ENCODE measurements around the gene SYNPO2L. TPM values are rescaled to one million over a fixed set of nuclear protein-coding genes. Genes with fewer than 3 reads are reported as not detected.

Gene SYNPO2L
- total and polyA plus RNA-seq, 2 donors (not counting 1 experiment from before 2014, with no cell fraction given): under 0.01 to 0.27 TPM

DNA sequence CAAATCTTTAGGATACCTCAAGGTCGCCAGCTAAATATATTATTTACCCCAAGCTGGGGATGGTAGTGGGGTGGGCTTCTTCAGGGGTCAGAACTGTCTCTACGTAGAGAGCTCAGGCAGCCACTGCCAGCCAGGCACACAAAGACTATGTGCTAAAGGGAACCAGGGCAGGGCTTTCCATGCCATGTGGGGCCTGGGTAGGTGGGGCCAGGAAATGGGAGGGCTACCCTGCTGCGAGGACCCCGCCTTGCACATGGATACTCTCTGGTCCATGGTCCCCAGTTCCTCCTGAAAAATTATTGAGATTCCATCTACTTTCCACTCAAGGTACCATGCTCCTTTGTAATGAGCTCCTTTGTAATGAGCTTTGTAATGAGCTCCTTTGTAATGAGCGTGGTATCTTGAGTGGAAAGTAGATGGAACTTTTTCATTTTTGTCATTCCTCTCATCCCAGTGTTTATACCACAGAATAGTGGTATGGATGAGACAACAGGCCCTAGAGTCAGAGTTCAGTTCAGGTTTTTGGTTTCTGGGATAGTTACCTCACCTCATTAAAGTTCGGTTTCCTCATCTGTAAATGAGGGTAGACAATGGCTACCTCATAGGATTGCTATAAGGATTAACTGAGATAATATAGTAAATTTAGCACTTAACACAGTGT, 5.8 kb downstream of the SYNPO2L start:
- H3K4me2 ChIP-seq (ENCODE audit: extremely low read depth, insufficient read depth, low read length): no peak overlapping the region

DNA sequence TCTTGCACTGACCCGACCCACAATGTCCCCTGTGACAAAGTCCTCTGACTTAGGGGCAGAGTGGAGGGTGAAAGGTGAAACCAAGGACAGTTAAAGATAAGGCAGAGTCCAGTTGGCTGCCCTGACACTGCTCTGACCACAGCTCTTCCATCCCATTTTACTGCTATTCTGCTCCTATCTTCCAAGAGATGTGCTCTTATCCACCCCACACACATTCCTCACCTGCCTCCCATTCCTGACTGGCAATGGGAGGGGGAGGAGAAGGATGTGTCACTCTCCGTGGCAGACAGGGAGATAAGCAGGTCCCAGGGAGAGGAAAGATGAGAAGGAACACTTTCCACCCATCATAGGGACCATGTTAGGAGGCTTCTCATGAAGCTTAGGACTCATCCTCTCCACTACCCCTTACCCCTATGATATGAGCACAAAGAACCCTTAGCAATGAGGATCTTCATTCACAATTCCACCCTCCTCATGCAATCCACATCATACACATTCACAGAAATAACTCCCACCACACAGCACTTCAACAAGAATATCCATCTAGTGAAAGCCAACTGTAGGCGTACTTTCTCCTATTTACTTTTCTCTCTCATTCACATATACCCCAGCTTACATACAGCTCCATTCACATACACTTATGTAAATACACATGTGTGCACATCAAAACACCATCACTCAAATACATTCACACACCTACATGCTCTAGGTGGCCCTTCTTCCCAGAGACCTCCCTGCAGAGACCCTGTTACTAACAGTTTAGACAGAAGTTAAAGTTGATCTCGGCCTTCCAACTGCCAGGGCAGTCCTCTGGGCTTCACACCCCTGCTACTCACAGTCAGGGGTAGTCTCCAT, 6.6 kb downstream of the SYNPO2L start:
- H3K9ac ChIP-seq (ENCODE audit: insufficient read depth, low read length): no peak overlapping the region
- no peaks in the 10 kb centered on the region for H3K36me3 ChIP-seq (ENCODE audit: control insufficient read depth, insufficient read depth, low read length)
- no peaks in the 10 kb centered on the region for H3K27me3 ChIP-seq (ENCODE audit: control insufficient read depth, insufficient read depth, low read length)
- H3K4me1 ChIP-seq (ENCODE audit: control insufficient read depth, extremely low read depth, insufficient read depth, low read length): peaks cover 15% of the 10 kb centered on the region
- peak in 1 of 2 donors; percentile 58 for DNase-seq (ENCODE audit: low read depth in 2 of 2)
- no peaks in the 10 kb centered on the region for H4K20me1 ChIP-seq (ENCODE audit: control insufficient read depth, extremely low read depth, insufficient read depth, low read length)
- TF ChIP-seq EZH2 (IDR thresholded peaks at IDR 0.05; ENCODE audit: low read length, missing control alignments): no peak
- no peak overlapping the region for H3K4me2 ChIP-seq (ENCODE audit: extremely low read depth, insufficient read depth, low read length)
- H3K9me3 ChIP-seq (ENCODE audit: control insufficient read depth, insufficient read depth, low read depth, low read length): no peaks in the 10 kb centered on the region
- H2AFZ ChIP-seq (ENCODE audit: low read length): no peak overlapping the region
- H3K27ac ChIP-seq (ENCODE audit: insufficient read depth, low read length): peak overlapping the region; percentile 7
- no peaks in the 10 kb centered on the region for H3K79me2 ChIP-seq (ENCODE audit: control insufficient read depth, insufficient read depth, low read length)
- no peak overlapping the region for H3K4me3 ChIP-seq (replicated peaks in 1 of 4; ENCODE audit: control extremely low read depth in 1 of 4, insufficient read depth in 1 of 4, low read depth in 3 of 4, low read length in 4 of 4)

More for the DNA sequence above, 5.8 kb downstream of the SYNPO2L start:
- Histone ChIP-seq H3K36me3 (ENCODE audit: control insufficient read depth, insufficient read depth, low read length) (no peaks in the 10 kb centered on the region), H3K27ac (ENCODE audit: insufficient read depth, low read length) (peak overlapping the region; percentile 7), H4K20me1 (ENCODE audit: control insufficient read depth, extremely low read depth, insufficient read depth, low read length) (no peaks in the 10 kb centered on the region), H3K9ac (ENCODE audit: insufficient read depth, low read length) (no peak overlapping the region), H2AFZ (ENCODE audit: low read length) (no peak overlapping the region), H3K27me3 (ENCODE audit: control insufficient read depth, insufficient read depth, low read length) (no peaks in the 10 kb centered on the region), H3K9me3 (ENCODE audit: control insufficient read depth, insufficient read depth, low read depth, low read length) (no peaks in the 10 kb centered on the region), H3K4me1 (ENCODE audit: control insufficient read depth, extremely low read depth, insufficient read depth, low read length) (peaks cover 15% of the 10 kb centered on the region), H3K79me2 (ENCODE audit: control insufficient read depth, insufficient read depth, low read length) (no peaks in the 10 kb centered on the region), H3K4me3 (replicated peaks in 1 of 4; ENCODE audit: control extremely low read depth in 1 of 4, insufficient read depth in 1 of 4, low read depth in 3 of 4, low read length in 4 of 4) (no peak overlapping the region)
- no peak for TF ChIP-seq EZH2 (IDR thresholded peaks at IDR 0.05; ENCODE audit: low read length, missing control alignments)
- TF ChIP-seq, protein P1, sequence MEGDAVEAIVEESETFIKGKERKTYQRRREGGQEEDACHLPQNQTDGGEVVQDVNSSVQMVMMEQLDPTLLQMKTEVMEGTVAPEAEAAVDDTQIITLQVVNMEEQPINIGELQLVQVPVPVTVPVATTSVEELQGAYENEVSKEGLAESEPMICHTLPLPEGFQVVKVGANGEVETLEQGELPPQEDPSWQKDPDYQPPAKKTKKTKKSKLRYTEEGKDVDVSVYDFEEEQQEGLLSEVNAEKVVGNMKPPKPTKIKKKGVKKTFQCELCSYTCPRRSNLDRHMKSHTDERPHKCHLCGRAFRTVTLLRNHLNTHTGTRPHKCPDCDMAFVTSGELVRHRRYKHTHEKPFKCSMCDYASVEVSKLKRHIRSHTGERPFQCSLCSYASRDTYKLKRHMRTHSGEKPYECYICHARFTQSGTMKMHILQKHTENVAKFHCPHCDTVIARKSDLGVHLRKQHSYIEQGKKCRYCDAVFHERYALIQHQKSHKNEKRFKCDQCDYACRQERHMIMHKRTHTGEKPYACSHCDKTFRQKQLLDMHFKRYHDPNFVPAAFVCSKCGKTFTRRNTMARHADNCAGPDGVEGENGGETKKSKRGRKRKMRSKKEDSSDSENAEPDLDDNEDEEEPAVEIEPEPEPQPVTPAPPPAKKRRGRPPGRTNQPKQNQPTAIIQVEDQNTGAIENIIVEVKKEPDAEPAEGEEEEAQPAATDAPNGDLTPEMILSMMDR (conservative IDR thresholded peaks at IDR 0.05 in 1 of 2, IDR thresholded peaks at IDR 0.05 in 1 of 2; ENCODE audit: low read depth in 1 of 2, low read length in 2 of 2): no peak
- peak in 1 of 2 donors; percentile 71 for DNase-seq (ENCODE audit: low read depth in 2 of 2)

DNA sequence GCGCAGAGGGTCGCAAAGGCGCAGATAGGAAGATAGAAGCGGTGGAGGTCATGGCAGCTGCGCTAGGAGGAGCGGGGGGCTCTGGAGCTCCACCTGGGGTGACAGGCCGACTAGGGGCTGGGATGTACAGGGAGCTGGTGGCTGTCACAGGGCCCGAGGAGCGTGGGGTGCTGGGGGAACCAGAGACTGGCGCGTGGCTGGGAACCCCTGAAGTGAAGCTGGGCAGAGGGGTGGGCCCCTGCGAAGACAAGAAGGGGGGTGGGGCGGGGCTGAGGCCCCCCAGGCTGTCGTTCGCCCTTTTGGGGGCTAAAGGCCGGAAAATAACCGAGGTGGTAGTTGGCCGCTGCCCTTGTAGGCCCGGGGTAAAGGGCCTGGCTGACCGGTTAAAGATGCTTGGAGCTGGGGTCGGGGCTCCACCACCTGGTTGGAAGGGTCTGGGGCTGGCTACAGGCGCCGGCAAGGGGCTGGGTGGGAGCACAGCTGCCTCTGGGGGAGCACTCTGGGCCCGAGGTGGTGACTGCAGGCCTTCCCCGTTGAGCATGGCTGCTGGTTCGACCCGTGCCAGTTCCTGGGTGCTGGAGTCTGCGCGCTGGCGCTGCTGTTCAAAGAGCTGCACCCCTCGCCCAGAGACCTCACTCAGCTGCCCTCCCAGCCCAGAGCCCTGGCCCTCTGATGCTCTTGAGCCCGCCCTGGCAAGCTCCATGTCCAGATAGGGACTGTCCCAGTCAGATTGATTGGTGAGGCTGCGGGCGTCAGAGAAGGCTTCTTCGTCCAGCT, 7.8 kb downstream of the SYNPO2L start:
- Histone ChIP-seq H3K4me1 (ENCODE audit: control insufficient read depth, extremely low read depth, insufficient read depth, low read length) (peaks cover 15% of the 10 kb centered on the region), H4K20me1 (ENCODE audit: control insufficient read depth, extremely low read depth, insufficient read depth, low read length) (no peaks in the 10 kb centered on the region), H3K9me3 (ENCODE audit: control insufficient read depth, insufficient read depth, low read depth, low read length) (no peaks in the 10 kb centered on the region), H2AFZ (ENCODE audit: low read length) (peak overlapping the region; percentile 69), H3K4me2 (ENCODE audit: extremely low read depth, insufficient read depth, low read length) (peak overlapping the region; percentile 60), H3K36me3 (ENCODE audit: control insufficient read depth, insufficient read depth, low read length) (no peaks in the 10 kb centered on the region), H3K27me3 (ENCODE audit: control insufficient read depth, insufficient read depth, low read length) (no peaks in the 10 kb centered on the region), H3K4me3 (replicated peaks in 1 of 4; ENCODE audit: control extremely low read depth in 1 of 4, insufficient read depth in 1 of 4, low read depth in 3 of 4, low read length in 4 of 4) (peak overlapping the region in 3 of 4 experiments; percentile 13 to 65 (median 62)), H3K9ac (ENCODE audit: insufficient read depth, low read length) (peak overlapping the region; percentile 59), H3K79me2 (ENCODE audit: control insufficient read depth, insufficient read depth, low read length) (no peaks in the 10 kb centered on the region), H3K27ac (ENCODE audit: insufficient read depth, low read length) (no peak overlapping the region)
- TF ChIP-seq, protein P1 (conservative IDR thresholded peaks at IDR 0.05 in 1 of 2, IDR thresholded peaks at IDR 0.05 in 1 of 2; ENCODE audit: low read depth in 1 of 2, low read length in 2 of 2): no peak
- TF ChIP-seq EZH2 (IDR thresholded peaks at IDR 0.05; ENCODE audit: low read length, missing control alignments): no peak
- DNase-seq (ENCODE audit: low read depth in 2 of 2): peak in 1 of 2 donors; percentile 24

Measured in fibroblast of lung (primary cell).